HG02981 (cell line): ENCODE measurements around the gene SERPINB6.
"Not testable (repeated sequence)": the region's sequence is repeated elsewhere in the genome, so short reads cannot be mapped to it uniquely, and the experiment has no call there.

ENCODE experiments used
- ATAC-seq: cut with Tn5 transposase; IDR thresholded peaks from one replicate; pipeline ENCODE4 v1.9.1; 2021; ENCODE audit warnings: mild to moderate bottlenecking, moderate library complexity; ENCODE audit not compliant: unreplicated experiment

Gene SERPINB6

GRCh38 chr6:2977799-2978590 lies 6.6 kb upstream of the SERPINB6 start:
- ATAC-seq = no peak

- no peak for ATAC-seq
Measured at GRCh38 chr6:2977290-2977689, 5.9 kb upstream of the SERPINB6 start.

- ATAC-seq = no peak
Measured at GRCh38 chr6:2976571-2977085, 5.3 kb upstream of the SERPINB6 start.

GRCh38 chr6:2976060-2976459 lies 4.7 kb upstream of the SERPINB6 start:
- no peak for ATAC-seq

- ATAC-seq = no peak
Measured at GRCh38 chr6:2973676-2974075, 2.3 kb upstream of the SERPINB6 start.

GRCh38 chr6:2973180-2973579 lies 1.8 kb upstream of the SERPINB6 start:
- ATAC-seq = not testable (repeated sequence)

- ATAC-seq = not testable (repeated sequence)
Measured at GRCh38 chr6:2972685-2973084, 1.3 kb upstream of the SERPINB6 start.

GRCh38 chr6:2972219-2972487 lies 786 bp upstream of the SERPINB6 start:
- not testable (repeated sequence) for ATAC-seq

GRCh38 chr6:2970753-2971419 lies 481 bp downstream of the SERPINB6 start:
- no peak for ATAC-seq

GRCh38 chr6:2970034-2970685 lies 1.2 kb downstream of the SERPINB6 start:
- ATAC-seq = no peak

- no peak for ATAC-seq
Measured at GRCh38 chr6:2969549-2969948, 1.8 kb downstream of the SERPINB6 start.

- ATAC-seq = no peak
Measured at GRCh38 chr6:2968600-2969135, 2.7 kb downstream of the SERPINB6 start.

- no peak for ATAC-seq
Measured at GRCh38 chr6:2967936-2968335, 3.4 kb downstream of the SERPINB6 start.

- no peak for ATAC-seq
Measured at GRCh38 chr6:2966347-2966746, 5.0 kb downstream of the SERPINB6 start.

- no peak for ATAC-seq
Measured at GRCh38 chr6:2964793-2965505, 6.4 kb downstream of the SERPINB6 start.

GRCh38 chr6:2963756-2964155 lies 7.6 kb downstream of the SERPINB6 start:
- no peak for ATAC-seq

GRCh38 chr6:2962636-2963035 lies 8.7 kb downstream of the SERPINB6 start:
- no peak for ATAC-seq

GRCh38 chr6:2962004-2962403 lies 9.4 kb downstream of the SERPINB6 start:
- no peak for ATAC-seq

- no peak for ATAC-seq
Measured at GRCh38 chr6:2961506-2961905, 9.9 kb downstream of the SERPINB6 start.

- no peak for ATAC-seq
Measured at GRCh38 chr6:2960935-2961334, 10.4 kb downstream of the SERPINB6 start.
